SK-N-SH treated with all-trans-retinoic acid at 6 μM for 48 hours (cell line): ENCODE measurements around the gene CHST5.

Source experiments
- ATAC-seq: fragments of 200-7000 bp; cut with Tn5 transposase; 3 replicates; pipeline ENCODE4 v1.9.1; 2020; ENCODE audit warnings: mild to moderate bottlenecking, moderate library complexity
- ARNTL ChIP-seq: fragments of 450-650 bp; formaldehyde crosslinking; IDR thresholded peaks from 2 replicates; pipeline ENCODE4 v1.5.0; 2020; ENCODE audit warnings: low read depth, mild to moderate bottlenecking, moderate library complexity, borderline replicate concordance
- BACH2 ChIP-seq: fragments of 250-450 bp; sonication (Bioruptor Pico); IDR thresholded peaks from 2 replicates; pipeline ENCODE4 v1.9.0; 2021; ENCODE audit warnings: mild to moderate bottlenecking, borderline replicate concordance
- CSDC2 ChIP-seq: fragments of 250-450 bp; sonication (Bioruptor Pico); IDR thresholded peaks from 2 replicates; pipeline ENCODE4 v1.5.0; 2020; ENCODE audit warnings: mild to moderate bottlenecking, moderate library complexity
- GLIS3 ChIP-seq: fragments of 250-450 bp; sonication (Bioruptor Pico); IDR thresholded peaks from 2 replicates; pipeline ENCODE4 v1.5.0; 2020; ENCODE audit warnings: mild to moderate bottlenecking, moderate library complexity
- ISL1 ChIP-seq: fragments of 250-450 bp; sonication (Bioruptor Pico); IDR thresholded peaks from 2 replicates; pipeline ENCODE4 v2.1.2; 2022; ENCODE audit warnings: mild to moderate bottlenecking, moderate library complexity
- OSR1 ChIP-seq: fragments of 250-450 bp; sonication (Bioruptor Pico); IDR thresholded peaks from 2 replicates; pipeline ENCODE4 v1.8.0; 2022; ENCODE audit warnings: moderate library complexity, mild to moderate bottlenecking, inconsistent platforms
- PATZ1 ChIP-seq: fragments of 250-450 bp; sonication (Bioruptor Pico); IDR thresholded peaks from 2 replicates; pipeline ENCODE4 v1.8.0; 2020; ENCODE audit warnings: mild to moderate bottlenecking, moderate library complexity, borderline replicate concordance
- POU6F1 ChIP-seq: fragments of 250-450 bp; sonication (Bioruptor Pico); IDR thresholded peaks from 2 replicates; pipeline ENCODE4 v1.8.0; 2021; ENCODE audit warnings: low read depth, mild to moderate bottlenecking, moderate library complexity, borderline replicate concordance
- PPARA ChIP-seq: fragments of 250-450 bp; sonication (Bioruptor Pico); IDR thresholded peaks from 2 replicates; pipeline ENCODE4 v1.5.0; 2020; ENCODE audit warnings: mild to moderate bottlenecking, borderline replicate concordance
- RARB ChIP-seq: fragments of 250-450 bp; sonication (Bioruptor Pico); IDR thresholded peaks from 2 replicates; pipeline ENCODE4 v1.8.0; 2021; ENCODE audit warnings: mild to moderate bottlenecking, moderate library complexity
- SNAI2 ChIP-seq: fragments of 250-450 bp; sonication (Bioruptor Pico); IDR thresholded peaks from 2 replicates; pipeline ENCODE4 v1.5.0; 2020; ENCODE audit warnings: mild to moderate bottlenecking, moderate library complexity
- TCF4 ChIP-seq: fragments of 250-450 bp; sonication (Bioruptor Pico); IDR thresholded peaks from 2 replicates; pipeline ENCODE4 v1.8.0; 2021; ENCODE audit warnings: mild to moderate bottlenecking, moderate library complexity, borderline replicate concordance
- TOX ChIP-seq: fragments of 250-450 bp; sonication (Bioruptor Pico); IDR thresholded peaks from 2 replicates; pipeline ENCODE4 v1.8.0; 2021; ENCODE audit warnings: mild to moderate bottlenecking, moderate library complexity, borderline replicate concordance
- TSHZ2 ChIP-seq: fragments of 250-450 bp; sonication (Bioruptor Pico); IDR thresholded peaks from 2 replicates; pipeline ENCODE4 v1.5.0; 2020; ENCODE audit warnings: mild to moderate bottlenecking, moderate library complexity
- ZC3H10 ChIP-seq: fragments of 250-450 bp; sonication (Bioruptor Pico); IDR thresholded peaks from 2 replicates; pipeline ENCODE4 v1.5.1; 2021; ENCODE audit warnings: mild to moderate bottlenecking, moderate library complexity
- ZFP3 ChIP-seq: fragments of 250-450 bp; sonication (Bioruptor Pico); IDR thresholded peaks from 2 replicates; pipeline ENCODE4 v1.5.0; 2020; ENCODE audit warnings: mild to moderate bottlenecking, moderate library complexity
- ZFP30 ChIP-seq: fragments of 450-650 bp; formaldehyde crosslinking; IDR thresholded peaks from 2 replicates; pipeline ENCODE4 v1.5.0; 2022; ENCODE audit warnings: mild to moderate bottlenecking, moderate library complexity
- ZNF565 ChIP-seq: fragments of 450-650 bp; formaldehyde crosslinking; conservative IDR thresholded peaks from 2 replicates; pipeline ENCODE4 v1.5.0; 2020; ENCODE audit warnings: low read depth, mild to moderate bottlenecking, moderate library complexity
- ZNF70 ChIP-seq: fragments of 450-650 bp; formaldehyde crosslinking; IDR thresholded peaks from 2 replicates; pipeline ENCODE4 v1.5.0; 2020; ENCODE audit warnings: mild to moderate bottlenecking, moderate library complexity
- ZNF8 ChIP-seq: fragments of 450-650 bp; formaldehyde crosslinking; IDR thresholded peaks from 2 replicates; pipeline ENCODE4 v1.5.0; 2020; ENCODE audit warnings: mild to moderate bottlenecking, moderate library complexity
- TF ChIP-seq, protein P1 (sequence below): fragments of 250-450 bp; sonication (Bioruptor Pico); IDR thresholded peaks from 2 replicates; pipeline ENCODE4 v1.5.1; 2021; ENCODE audit warnings: mild to moderate bottlenecking, moderate library complexity
- TF ChIP-seq, protein P2 (sequence below): fragments of 250-450 bp; sonication (Bioruptor Pico); IDR thresholded peaks from 2 replicates; pipeline ENCODE4 v1.5.1; 2020; ENCODE audit warnings: low read depth, mild to moderate bottlenecking, moderate library complexity

Gene CHST5

GRCh38 chr16:75579281-75579834 lies 43.5 kb upstream of the CHST5 start:
- ATAC-seq = no peak
- TF ChIP-seq ZNF565 (CRISPR knock-in tag) = no peak
- TF ChIP-seq TOX (CRISPR knock-in tag) = no peak
- no peak for TF ChIP-seq PATZ1 (CRISPR knock-in tag)
- TF ChIP-seq, protein P1, sequence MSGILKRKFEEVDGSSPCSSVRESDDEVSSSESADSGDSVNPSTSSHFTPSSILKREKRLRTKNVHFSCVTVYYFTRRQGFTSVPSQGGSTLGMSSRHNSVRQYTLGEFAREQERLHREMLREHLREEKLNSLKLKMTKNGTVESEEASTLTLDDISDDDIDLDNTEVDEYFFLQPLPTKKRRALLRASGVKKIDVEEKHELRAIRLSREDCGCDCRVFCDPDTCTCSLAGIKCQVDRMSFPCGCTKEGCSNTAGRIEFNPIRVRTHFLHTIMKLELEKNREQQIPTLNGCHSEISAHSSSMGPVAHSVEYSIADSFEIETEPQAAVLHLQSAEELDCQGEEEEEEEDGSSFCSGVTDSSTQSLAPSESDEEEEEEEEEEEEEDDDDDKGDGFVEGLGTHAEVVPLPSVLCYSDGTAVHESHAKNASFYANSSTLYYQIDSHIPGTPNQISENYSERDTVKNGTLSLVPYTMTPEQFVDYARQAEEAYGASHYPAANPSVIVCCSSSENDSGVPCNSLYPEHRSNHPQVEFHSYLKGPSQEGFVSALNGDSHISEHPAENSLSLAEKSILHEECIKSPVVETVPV (CRISPR knock-in tag) = no peak
- TF ChIP-seq CSDC2 (CRISPR knock-in tag) = no peak
- no peak for TF ChIP-seq GLIS3 (CRISPR knock-in tag)
- TF ChIP-seq ZFP3 = no peak
- no peak for TF ChIP-seq PPARA (CRISPR knock-in tag)
- no peak for TF ChIP-seq ISL1 (CRISPR knock-in tag)
- TF ChIP-seq ZNF8 (CRISPR knock-in tag) = no peak
- TF ChIP-seq RARB = no peak
- no peak for TF ChIP-seq ARNTL
- TF ChIP-seq ZC3H10 (CRISPR knock-in tag) = no peak
- no peak for TF ChIP-seq TSHZ2 (CRISPR knock-in tag)
- no peak for TF ChIP-seq POU6F1 (CRISPR knock-in tag)
- TF ChIP-seq BACH2 (CRISPR knock-in tag) = no peak
- TF ChIP-seq OSR1 (CRISPR knock-in tag) = no peak
- TF ChIP-seq ZFP30 (CRISPR knock-in tag) = no peak
- TF ChIP-seq, protein P2, sequence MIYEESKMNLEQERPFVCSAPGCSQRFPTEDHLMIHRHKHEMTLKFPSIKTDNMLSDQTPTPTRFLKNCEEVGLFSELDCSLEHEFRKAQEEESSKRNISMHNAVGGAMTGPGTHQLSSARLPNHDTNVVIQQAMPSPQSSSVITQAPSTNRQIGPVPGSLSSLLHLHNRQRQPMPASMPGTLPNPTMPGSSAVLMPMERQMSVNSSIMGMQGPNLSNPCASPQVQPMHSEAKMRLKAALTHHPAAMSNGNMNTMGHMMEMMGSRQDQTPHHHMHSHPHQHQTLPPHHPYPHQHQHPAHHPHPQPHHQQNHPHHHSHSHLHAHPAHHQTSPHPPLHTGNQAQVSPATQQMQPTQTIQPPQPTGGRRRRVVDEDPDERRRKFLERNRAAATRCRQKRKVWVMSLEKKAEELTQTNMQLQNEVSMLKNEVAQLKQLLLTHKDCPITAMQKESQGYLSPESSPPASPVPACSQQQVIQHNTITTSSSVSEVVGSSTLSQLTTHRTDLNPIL (CRISPR knock-in tag) = no peak
- TF ChIP-seq TCF4 (CRISPR knock-in tag) = no peak

DNA sequence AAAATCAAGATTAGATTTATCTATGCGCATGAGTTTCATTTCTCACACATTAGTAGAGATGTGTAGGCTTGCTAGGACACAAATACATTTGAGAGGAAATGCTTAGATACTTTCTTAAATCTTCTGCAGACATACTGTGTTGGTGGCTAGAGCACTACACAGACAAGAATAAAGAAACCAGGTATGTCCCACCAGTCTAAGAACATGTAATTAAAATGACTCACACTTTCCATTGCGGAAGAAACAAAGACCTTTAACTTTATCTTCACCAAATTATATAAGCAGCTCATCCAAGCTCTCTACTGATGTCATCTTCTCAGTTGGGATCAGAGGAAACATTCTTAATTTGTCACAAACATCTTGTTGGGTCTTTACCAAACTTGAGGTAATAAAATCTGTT lies 42.8 kb upstream of the CHST5 start:
- no peak for ATAC-seq

More for the DNA sequence above, 42.8 kb upstream of the CHST5 start:
- TF ChIP-seq GLIS3 (CRISPR knock-in tag) = no peak
- no peak for TF ChIP-seq CSDC2 (CRISPR knock-in tag)
- no peak for TF ChIP-seq ZC3H10 (CRISPR knock-in tag)
- no peak for TF ChIP-seq ZNF70 (CRISPR knock-in tag)
- no peak for TF ChIP-seq BACH2 (CRISPR knock-in tag)
- TF ChIP-seq ZFP3 = no peak
- no peak for TF ChIP-seq ZNF8 (CRISPR knock-in tag)
- TF ChIP-seq, protein P2 (CRISPR knock-in tag) = no peak
- no peak for TF ChIP-seq ZFP30 (CRISPR knock-in tag)
- no peak for TF ChIP-seq SNAI2 (CRISPR knock-in tag)
- no peak for TF ChIP-seq TCF4 (CRISPR knock-in tag)
- no peak for TF ChIP-seq ISL1 (CRISPR knock-in tag)
- TF ChIP-seq PPARA (CRISPR knock-in tag) = no peak
- no peak for TF ChIP-seq PATZ1 (CRISPR knock-in tag)
